ENCODE measurements around the gene UGT1A7. TPM values are rescaled to one million over a fixed set of nuclear protein-coding genes. Genes with fewer than 3 reads are reported as not detected.

The UGT1A7 gene
- total RNA-seq, 3 donors from 2014 or later (not counting 1 experiment from before 2014, with no cell fraction given) = not detected

DNA sequence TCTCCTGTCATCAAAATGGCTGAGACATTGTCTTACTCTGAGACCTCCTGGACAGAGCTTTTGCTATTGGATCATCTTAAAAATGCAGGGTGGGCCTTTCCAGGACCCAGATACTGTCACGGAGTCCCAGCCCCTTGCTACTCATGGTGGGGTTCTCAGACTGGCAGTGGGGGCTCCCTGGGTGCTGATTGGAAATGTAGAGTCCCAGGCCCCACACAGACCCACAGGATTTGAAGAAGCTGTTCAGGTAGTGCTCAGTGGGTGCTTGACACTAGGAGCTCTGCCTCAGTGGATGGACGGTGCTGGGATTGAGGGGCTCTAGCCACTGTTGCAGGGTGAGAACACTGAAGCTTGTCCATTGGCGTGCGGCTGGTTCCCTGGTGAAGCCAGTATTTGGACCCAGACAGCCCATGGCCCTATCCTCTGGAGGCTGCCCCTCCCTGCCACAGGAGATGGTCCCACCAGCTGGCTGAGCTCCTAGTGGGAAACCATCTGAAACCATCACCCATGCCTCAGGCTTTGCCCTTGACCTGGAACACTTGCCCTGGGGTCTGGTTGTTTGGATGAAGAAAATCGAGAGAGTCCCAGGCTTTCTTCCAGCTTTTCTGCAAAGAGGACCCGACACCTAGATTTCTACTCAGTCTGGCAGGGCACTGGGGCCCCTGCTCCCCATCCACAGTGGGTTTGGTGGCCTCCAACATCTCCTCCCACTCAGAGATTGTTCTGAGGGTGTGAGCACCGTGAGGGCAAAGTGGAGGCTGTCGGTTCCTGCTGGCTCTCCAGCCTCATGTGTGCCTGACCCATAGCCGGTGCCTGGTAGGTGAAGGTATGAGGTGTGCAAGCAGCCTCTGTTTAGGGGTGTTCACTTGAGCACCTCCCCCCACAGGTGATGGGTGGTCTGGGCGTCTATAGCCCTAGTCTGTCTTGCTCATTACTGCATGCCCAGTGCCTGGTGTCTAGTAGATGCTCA is 126.5 kb downstream of the UGT1A7 start:
- H3K9me3 ChIP-seq (ENCODE audit: control insufficient read depth, insufficient read depth, low read length) = no peaks in the 10 kb centered on the region
- Mint-ChIP-seq H3K27me3 (ENCODE audit: low read depth in 2 of 2) (peaks cover 18 to 34% of the 10 kb centered on the region in 2 donors), H3K36me3 (no peaks in the 10 kb centered on the region), H3K4me1 (no peaks in the 10 kb centered on the region), H3K27ac (no peak overlapping the region), H3K9me3 (no peaks in the 10 kb centered on the region), H3K4me3 (no peak overlapping the region)
- no peaks in the 10 kb centered on the region for H3K4me1 ChIP-seq (ENCODE audit: control insufficient read depth, insufficient read depth, low read length)
- intact Hi-C loops (cut with micrococcal nuclease) = no loop called here
- H3K27me3 ChIP-seq (ENCODE audit: control insufficient read depth, insufficient read depth, low read length) = no peaks in the 10 kb centered on the region
- no peak overlapping the region for H3K4me3 ChIP-seq (ENCODE audit: low read length)
- DNase-seq = peak in 1 of 2 donors; percentile 13
- no peaks in the 10 kb centered on the region for H3K36me3 ChIP-seq (ENCODE audit: control insufficient read depth, insufficient read depth, low read length)
- WGBS (ENCODE audit: insufficient coverage) = 72% methylated on average over 10 of the region's 10 CpGs
- no peak overlapping the region for H3K27ac ChIP-seq (ENCODE audit: low read length)
- ATAC-seq = no peak
- TF ChIP-seq, protein P1, sequence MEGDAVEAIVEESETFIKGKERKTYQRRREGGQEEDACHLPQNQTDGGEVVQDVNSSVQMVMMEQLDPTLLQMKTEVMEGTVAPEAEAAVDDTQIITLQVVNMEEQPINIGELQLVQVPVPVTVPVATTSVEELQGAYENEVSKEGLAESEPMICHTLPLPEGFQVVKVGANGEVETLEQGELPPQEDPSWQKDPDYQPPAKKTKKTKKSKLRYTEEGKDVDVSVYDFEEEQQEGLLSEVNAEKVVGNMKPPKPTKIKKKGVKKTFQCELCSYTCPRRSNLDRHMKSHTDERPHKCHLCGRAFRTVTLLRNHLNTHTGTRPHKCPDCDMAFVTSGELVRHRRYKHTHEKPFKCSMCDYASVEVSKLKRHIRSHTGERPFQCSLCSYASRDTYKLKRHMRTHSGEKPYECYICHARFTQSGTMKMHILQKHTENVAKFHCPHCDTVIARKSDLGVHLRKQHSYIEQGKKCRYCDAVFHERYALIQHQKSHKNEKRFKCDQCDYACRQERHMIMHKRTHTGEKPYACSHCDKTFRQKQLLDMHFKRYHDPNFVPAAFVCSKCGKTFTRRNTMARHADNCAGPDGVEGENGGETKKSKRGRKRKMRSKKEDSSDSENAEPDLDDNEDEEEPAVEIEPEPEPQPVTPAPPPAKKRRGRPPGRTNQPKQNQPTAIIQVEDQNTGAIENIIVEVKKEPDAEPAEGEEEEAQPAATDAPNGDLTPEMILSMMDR (IDR thresholded peaks at IDR 0.05) = no peak

DNA sequence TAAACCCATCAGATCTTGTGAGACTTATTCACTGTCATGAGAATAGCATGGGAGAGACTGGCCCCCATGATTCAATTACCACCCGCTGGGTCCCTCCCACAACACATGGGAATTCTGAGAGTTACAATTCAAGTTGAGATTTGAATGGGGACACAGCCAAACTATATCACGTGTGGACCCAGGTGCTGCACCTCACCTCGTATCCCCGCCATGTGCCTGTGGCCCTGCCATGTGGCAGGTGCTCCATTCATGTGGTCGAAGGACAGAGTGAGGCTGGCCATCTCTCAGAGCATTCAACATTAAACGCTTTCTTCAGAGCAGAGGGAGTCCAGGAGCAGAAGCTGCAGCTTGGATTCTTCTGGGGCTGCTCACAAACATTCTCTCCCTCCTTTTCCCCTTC is 128.7 kb downstream of the UGT1A7 start:
- Mint-ChIP-seq H3K27ac (no peak overlapping the region), H3K9me3 (no peaks in the 10 kb centered on the region), H3K4me3 (no peak overlapping the region), H3K27me3 (ENCODE audit: low read depth in 2 of 2) (peaks cover 8 to 27% of the 10 kb centered on the region in 2 donors), H3K4me1 (no peaks in the 10 kb centered on the region), H3K36me3 (no peaks in the 10 kb centered on the region)
- Histone ChIP-seq H3K4me1 (ENCODE audit: control insufficient read depth, insufficient read depth, low read length) (no peaks in the 10 kb centered on the region), H3K27me3 (ENCODE audit: control insufficient read depth, insufficient read depth, low read length) (no peaks in the 10 kb centered on the region), H3K9me3 (ENCODE audit: control insufficient read depth, insufficient read depth, low read length) (no peaks in the 10 kb centered on the region), H3K36me3 (ENCODE audit: control insufficient read depth, insufficient read depth, low read length) (no peaks in the 10 kb centered on the region), H3K27ac (ENCODE audit: low read length) (no peak overlapping the region), H3K4me3 (ENCODE audit: low read length) (no peak overlapping the region)
- no peak for DNase-seq
- intact Hi-C loops (cut with micrococcal nuclease) = no loop called here
- no peak for ATAC-seq
- 86% methylated on average over 5 of the region's 6 CpGs for WGBS (ENCODE audit: insufficient coverage)
- TF ChIP-seq, protein P1 (IDR thresholded peaks at IDR 0.05) = no peak

DNA sequence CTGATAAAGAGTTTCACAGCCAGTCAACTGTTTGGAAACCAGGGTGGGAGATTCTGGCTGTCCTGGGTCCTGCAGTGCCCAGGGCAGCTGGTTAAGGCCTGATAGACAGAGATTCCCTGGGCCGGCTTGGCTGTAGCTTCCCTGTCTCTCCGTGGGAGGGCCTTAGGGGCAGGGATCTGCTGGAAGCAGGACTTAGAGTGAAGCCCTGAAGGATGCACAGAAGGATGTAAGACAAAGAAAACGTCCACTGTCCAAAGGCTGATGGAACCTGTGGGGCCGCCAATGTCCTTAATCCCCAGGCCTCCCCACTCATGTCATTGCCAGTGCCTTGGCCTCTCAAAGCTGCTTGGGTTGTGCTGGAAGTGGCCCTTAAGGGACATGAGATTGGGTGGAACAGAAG is 129.4 kb downstream of the UGT1A7 start:
- H3K27ac ChIP-seq (ENCODE audit: low read length) = no peak overlapping the region
- DNase-seq (no peak), ATAC-seq (no peak)
- H3K27me3 ChIP-seq (ENCODE audit: control insufficient read depth, insufficient read depth, low read length) = no peaks in the 10 kb centered on the region
- 86% methylated on average over 4 of the region's 4 CpGs for WGBS (ENCODE audit: insufficient coverage)
- Mint-ChIP-seq H3K27me3 (ENCODE audit: low read depth in 2 of 2) (peaks cover 8 to 27% of the 10 kb centered on the region in 2 donors), H3K4me3 (no peak overlapping the region), H3K4me1 (no peaks in the 10 kb centered on the region), H3K9me3 (no peaks in the 10 kb centered on the region), H3K36me3 (no peaks in the 10 kb centered on the region), H3K27ac (no peak overlapping the region)
- no peak overlapping the region for H3K4me3 ChIP-seq (ENCODE audit: low read length)
- H3K9me3 ChIP-seq (ENCODE audit: control insufficient read depth, insufficient read depth, low read length) = no peaks in the 10 kb centered on the region
- TF ChIP-seq, protein P1 (IDR thresholded peaks at IDR 0.05) = no peak
- H3K36me3 ChIP-seq (ENCODE audit: control insufficient read depth, insufficient read depth, low read length) = no peaks in the 10 kb centered on the region
- intact Hi-C loops (cut with micrococcal nuclease) = no loop called here
- H3K4me1 ChIP-seq (ENCODE audit: control insufficient read depth, insufficient read depth, low read length) = no peaks in the 10 kb centered on the region
